NT2/D1 (cell line): ENCODE data around the gene AGAP1.
"Not testable (repeated sequence)": the region's sequence is repeated elsewhere in the genome, so short reads cannot be mapped to it uniquely, and the experiment has no call there.

Experiments used
- DNase-seq: peaks from one replicate; pipeline ENCODE4 v3.0.0-alpha.2; 2011; ENCODE audit warnings: low read depth, low spot score
- H3K27me3 ChIP-seq: 2 replicates; pipeline ENCODE4 v1.6.0; 2011; ENCODE audit warnings: mild to moderate bottlenecking; ENCODE audit not compliant: insufficient read length, insufficient read depth
- H3K36me3 ChIP-seq: 2 replicates; pipeline ENCODE4 v1.6.1; 2011; ENCODE audit warnings: mild to moderate bottlenecking, low read length, mixed read lengths; ENCODE audit not compliant: insufficient read depth, insufficient read length
- H3K4me1 ChIP-seq: 2 replicates; pipeline ENCODE4 v1.5.1; 2011; ENCODE audit not compliant: insufficient read depth, insufficient read length
- H3K4me3 ChIP-seq: 2 replicates; pipeline ENCODE4 v1.5.1; 2011; ENCODE audit warnings: low read depth; ENCODE audit not compliant: insufficient read length
- H3K9ac ChIP-seq: 2 replicates; pipeline ENCODE4 v1.6.0; 2011; ENCODE audit warnings: low read depth; ENCODE audit not compliant: insufficient read length
- H3K9me3 ChIP-seq: 2 replicates; pipeline ENCODE4 v1.5.1; 2011; ENCODE audit warnings: mild to moderate bottlenecking, low read length; ENCODE audit not compliant: insufficient read depth
- SUZ12 ChIP-seq: IDR thresholded peaks from 2 replicates; pipeline ENCODE4 v1.6.1; 2011; ENCODE audit not compliant: insufficient read length, insufficient read depth; ENCODE audit errors: extremely low read depth
- YY1 ChIP-seq: IDR thresholded peaks from 2 replicates; pipeline ENCODE4 v1.6.1; 2011; ENCODE audit not compliant: insufficient read length, insufficient read depth
- ZNF274 ChIP-seq: IDR thresholded peaks from 2 replicates; pipeline ENCODE4 v1.6.1; 2011; ENCODE audit warnings: mild to moderate bottlenecking, low read depth, low read length

The AGAP1 gene

DNA sequence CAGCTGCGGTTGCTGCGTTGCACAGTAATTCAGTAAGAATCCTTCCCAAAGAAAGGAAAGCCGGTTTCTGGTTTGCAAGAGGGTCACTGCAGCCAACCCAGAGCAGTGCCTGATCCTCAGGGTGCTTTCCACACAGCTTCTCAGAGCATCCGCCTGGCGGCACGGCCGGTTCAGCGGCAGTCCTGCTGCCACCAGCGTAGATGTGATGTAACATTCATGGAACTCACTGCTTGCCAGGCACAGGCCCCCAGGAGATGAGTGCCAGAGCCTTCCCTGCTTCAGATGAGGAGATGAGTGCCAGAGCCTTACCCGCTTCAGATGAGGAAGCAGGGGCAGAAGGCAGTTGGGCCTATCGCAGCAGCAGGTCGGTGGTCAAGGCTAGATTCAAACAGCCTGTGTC is 444.1 kb downstream of the AGAP1 start:
- no peak for DNase-seq
- H3K4me3 ChIP-seq = no peak overlapping the region
- TF ChIP-seq YY1 (no peak), ZNF274 (no peak), SUZ12 (no peak)
- H3K27me3 ChIP-seq = no peaks in the 10 kb centered on the region
- peaks cover 8% of the 10 kb centered on the region for H3K4me1 ChIP-seq
- H3K9ac ChIP-seq = no peak overlapping the region
- peaks cover 11% of the 10 kb centered on the region for H3K36me3 ChIP-seq
- peaks cover 12% of the 10 kb centered on the region; the same call in 1 of the 2 replicates for H3K9me3 ChIP-seq

DNA sequence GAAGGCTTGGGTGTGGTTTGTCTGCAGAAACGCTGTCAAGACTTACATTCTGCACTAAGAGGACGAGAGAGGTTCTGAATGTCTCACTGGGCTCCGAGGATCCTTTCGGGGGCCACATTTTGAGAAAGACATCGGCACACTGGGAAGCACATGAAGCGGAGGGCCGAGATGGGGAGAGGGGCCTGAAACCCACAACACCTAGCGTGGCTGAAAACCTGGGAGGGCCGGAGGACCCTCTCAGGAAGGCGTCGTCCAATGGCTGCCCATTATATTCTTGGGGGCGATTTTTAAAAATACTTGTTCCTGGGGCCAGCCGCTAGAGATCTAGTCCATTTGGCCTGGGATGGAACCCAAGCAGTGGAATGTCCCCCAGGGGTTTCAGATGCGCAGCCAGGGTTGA is 444.8 kb downstream of the AGAP1 start:
- H3K36me3 ChIP-seq = peaks cover 11% of the 10 kb centered on the region
- peaks cover 12% of the 10 kb centered on the region; the same call in 1 of the 2 replicates for H3K9me3 ChIP-seq
- H3K27me3 ChIP-seq = no peaks in the 10 kb centered on the region
- no peak for DNase-seq
- H3K4me3 ChIP-seq = no peak overlapping the region
- peaks cover 8% of the 10 kb centered on the region for H3K4me1 ChIP-seq
- H3K9ac ChIP-seq = no peak overlapping the region
- no peak for TF ChIP-seq YY1
- no peak for TF ChIP-seq SUZ12
- TF ChIP-seq ZNF274 = no peak

DNA sequence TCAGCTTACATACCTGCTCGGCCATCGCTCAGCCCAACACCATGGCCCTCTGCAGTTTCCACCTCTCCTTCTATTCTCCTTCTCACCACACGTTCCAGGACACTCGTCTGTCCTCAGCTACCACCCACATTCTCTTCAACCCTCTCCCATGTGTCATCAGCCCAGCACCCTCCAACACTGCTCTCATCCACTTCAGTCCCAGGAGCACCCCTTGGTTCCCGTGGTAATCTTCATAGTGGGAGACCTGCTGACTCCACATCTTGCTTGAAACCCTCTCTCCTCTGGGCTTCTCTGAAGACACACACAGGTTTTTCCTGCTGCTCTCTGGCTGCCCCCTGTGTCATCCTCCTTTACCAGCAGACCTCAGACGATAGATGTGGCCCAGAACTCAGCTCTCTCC is 445.6 kb downstream of the AGAP1 start:
- Histone ChIP-seq H3K9me3 (peaks cover 12% of the 10 kb centered on the region; the same call in 1 of the 2 replicates), H3K4me3 (no peak overlapping the region), H3K4me1 (peaks cover 8% of the 10 kb centered on the region), H3K36me3 (peaks cover 11% of the 10 kb centered on the region), H3K9ac (no peak overlapping the region), H3K27me3 (no peaks in the 10 kb centered on the region)
- no peak for TF ChIP-seq SUZ12
- no peak for TF ChIP-seq ZNF274
- TF ChIP-seq YY1 = no peak
- no peak for DNase-seq

DNA sequence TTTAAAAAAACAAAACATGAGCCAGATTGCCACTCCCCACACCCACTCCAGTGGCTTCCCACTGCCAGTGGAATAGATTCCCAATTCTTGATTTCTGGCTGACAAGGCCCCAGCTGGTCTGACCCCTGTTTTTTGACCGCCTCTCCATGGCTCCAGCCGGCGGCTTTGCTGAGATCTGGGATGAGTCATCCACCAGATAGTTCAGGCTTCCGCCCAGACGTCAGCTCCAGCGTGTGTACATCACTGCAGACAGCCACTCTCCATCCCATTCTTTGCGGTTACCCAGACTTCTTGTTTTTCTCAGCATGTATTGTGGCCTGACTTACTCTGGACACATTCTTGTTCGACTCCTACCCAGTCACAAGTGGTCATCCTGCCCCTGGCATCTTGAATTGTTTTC is 446.5 kb downstream of the AGAP1 start:
- TF ChIP-seq YY1 (no peak), SUZ12 (no peak), ZNF274 (no peak)
- H3K9ac ChIP-seq = no peak overlapping the region
- peaks cover 11% of the 10 kb centered on the region for H3K36me3 ChIP-seq
- H3K4me1 ChIP-seq = peaks cover 8% of the 10 kb centered on the region
- no peak overlapping the region for H3K4me3 ChIP-seq
- peaks cover 12% of the 10 kb centered on the region; the same call in 1 of the 2 replicates for H3K9me3 ChIP-seq
- no peak for DNase-seq
- no peaks in the 10 kb centered on the region for H3K27me3 ChIP-seq

DNA sequence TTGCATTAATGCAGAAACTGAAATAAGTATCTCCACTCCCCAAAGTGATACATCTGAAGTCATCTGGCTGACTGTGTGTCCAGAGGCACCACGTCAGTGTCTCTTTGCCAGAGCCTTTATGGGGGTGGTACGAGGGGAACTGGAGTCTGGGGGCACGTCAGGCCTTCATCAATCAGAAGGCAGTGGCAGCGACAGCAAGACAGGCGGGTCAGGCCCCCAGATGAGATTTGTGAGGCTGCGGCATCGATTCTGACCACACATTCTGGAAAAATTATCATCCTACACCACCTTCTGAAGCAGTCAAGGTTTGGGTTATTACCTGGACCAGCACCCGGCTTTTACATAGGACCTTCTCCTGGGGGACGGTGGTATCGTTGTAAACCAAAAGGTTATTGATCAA is 450.7 kb downstream of the AGAP1 start:
- TF ChIP-seq ZNF274 = no peak
- TF ChIP-seq YY1 = no peak
- TF ChIP-seq SUZ12 = no peak
- Histone ChIP-seq H3K27me3 (no peaks in the 10 kb centered on the region), H3K4me3 (no peak overlapping the region), H3K4me1 (peaks cover 7% of the 10 kb centered on the region), H3K9me3 (no peaks in the 10 kb centered on the region), H3K9ac (no peak overlapping the region), H3K36me3 (peaks cover 4% of the 10 kb centered on the region)
- no peak for DNase-seq

DNA sequence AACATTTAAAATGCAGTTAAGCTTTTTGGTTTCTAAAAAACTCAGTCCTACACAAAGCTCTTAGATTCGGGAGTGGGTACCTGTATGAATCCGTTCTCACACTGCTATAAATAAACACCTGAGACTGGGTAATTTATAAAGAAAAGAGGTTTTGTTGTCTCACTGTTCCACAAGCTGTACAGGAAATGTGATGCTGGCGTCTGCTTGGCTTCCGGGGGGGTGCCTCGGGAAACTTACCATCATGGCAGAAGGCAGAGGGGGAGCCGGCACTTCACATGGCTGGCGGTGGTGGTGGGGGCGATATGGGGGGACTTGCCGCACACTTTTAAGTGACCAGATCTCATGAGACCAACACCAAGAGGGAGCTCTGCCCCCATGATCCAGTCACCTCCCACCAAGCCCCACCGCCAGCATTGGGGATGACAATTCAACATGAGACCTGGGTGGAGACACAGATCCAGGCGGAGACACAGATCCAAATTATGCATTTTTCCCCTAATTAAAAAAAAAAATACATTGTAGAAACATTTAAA is 451.8 kb downstream of the AGAP1 start:
- Histone ChIP-seq H3K27me3 (no peaks in the 10 kb centered on the region), H3K4me3 (no peak overlapping the region), H3K4me1 (peaks cover 2% of the 10 kb centered on the region), H3K9ac (no peak overlapping the region), H3K9me3 (no peaks in the 10 kb centered on the region), H3K36me3 (peaks cover 4% of the 10 kb centered on the region)
- DNase-seq = no peak
- TF ChIP-seq YY1 = no peak
- TF ChIP-seq ZNF274 = no peak
- TF ChIP-seq SUZ12 = no peak

DNA sequence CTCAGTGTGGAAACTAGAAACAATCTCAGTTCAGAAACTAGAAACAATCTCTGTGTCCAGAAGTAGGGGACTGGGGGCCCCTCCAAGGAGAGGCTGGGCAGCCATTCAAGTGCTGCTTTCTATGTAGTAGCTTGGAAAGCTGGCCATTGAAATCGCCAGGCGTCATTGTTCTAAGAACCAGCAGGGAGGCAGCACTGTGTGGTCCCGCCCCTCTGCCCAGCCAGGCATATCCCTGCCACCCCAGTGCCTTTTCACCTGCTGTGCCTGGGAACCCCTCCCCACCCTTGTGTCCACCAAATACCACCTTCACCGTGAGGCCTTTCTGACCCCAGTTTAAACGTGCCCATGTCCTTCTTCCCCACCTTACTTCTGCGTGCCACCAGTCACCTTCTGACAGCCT is 452.7 kb downstream of the AGAP1 start:
- Histone ChIP-seq H3K27me3 (no peaks in the 10 kb centered on the region), H3K36me3 (peaks cover 4% of the 10 kb centered on the region), H3K4me3 (no peak overlapping the region), H3K4me1 (peaks cover 5% of the 10 kb centered on the region), H3K9me3 (no peaks in the 10 kb centered on the region), H3K9ac (no peak overlapping the region)
- no peak for TF ChIP-seq ZNF274
- no peak for TF ChIP-seq SUZ12
- no peak for TF ChIP-seq YY1
- no peak for DNase-seq

DNA sequence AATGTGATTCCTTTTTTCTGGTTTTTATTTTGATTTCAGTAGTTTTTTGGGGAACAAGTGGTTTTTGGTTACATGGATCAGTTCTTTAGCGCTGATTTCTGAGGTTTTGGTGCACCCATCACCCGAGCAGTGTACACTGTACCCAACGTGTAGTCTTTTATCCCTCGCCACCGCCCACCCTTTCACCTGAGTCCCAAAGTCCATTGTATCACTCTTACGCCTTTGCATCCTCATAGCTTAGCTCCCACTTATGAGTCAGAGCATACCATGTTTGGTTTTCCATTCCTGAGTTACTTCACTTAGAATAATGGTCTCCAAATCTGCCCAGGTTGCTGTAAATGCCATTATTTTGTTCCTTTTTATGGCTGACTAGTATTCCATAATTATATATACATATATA is 453.2 kb downstream of the AGAP1 start:
- H3K9me3 ChIP-seq, H3K9ac ChIP-seq, H3K27me3 ChIP-seq, DNase-seq, H3K4me3 ChIP-seq, H3K4me1 ChIP-seq, H3K36me3 ChIP-seq: not testable (repeated sequence)
